CD4-positive, alpha-beta T cell treated with Interleukin-21 for 1 hour (primary cell): ENCODE data around the gene ETV5.
A peak's percentile ranks its signal among the peaks of the same experiment; 100 is the strongest.

Source experiments
- DNase-seq: peaks from one replicate; pipeline ENCODE4 v3.0.0-alpha.2; 2020

ETV5 gene

GRCh38 chr3:186108941-186109865 lies at the start of gene ETV5:
ETV5 (minus strand) TSS chr3:186109089; CDS start chr3:186105868, 3,221 bp downstream.
- DNase-seq, result peak; percentile 93

DNA sequence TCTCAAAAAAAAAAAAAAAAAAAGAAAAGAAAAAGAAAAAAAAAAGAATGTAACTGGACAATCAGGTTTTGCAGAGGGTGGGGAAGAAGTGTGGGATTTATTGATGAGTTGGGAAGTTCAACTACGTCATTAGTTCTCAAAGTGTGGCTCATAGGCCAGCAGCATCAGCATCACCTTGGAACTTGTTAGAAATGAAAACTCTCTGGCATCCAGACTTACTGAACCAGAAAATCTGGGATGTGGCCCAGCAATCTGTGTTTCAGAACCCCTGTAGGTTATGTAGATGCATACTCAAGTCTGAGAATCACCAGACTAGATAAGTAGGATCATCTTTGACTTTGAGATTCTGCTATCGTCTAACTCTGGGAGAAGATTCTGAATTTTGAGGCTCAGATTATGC lies 45.8 kb upstream of the ETV5 start:
- no peak for DNase-seq

DNA sequence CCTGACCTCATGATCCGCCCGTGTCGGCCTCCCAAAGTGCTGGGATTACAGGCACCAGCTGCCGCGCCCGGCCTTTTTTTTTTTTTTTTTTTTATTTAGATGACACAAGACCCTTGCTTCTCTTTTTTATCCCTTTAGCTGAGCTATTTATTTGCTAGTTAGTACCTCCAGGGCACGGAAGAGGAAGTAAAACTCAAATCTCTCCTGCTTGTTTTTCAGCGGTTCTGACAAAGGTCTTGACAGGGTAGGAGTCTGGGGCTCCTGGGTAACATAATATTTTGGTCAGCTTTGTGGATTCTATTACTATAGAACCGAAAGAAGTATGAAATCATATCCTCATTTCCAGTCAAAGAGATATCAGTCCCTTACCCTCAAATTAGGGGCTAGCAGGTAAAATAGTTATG lies 44.0 kb upstream of the ETV5 start:
- peak; percentile 28 for DNase-seq

DNA sequence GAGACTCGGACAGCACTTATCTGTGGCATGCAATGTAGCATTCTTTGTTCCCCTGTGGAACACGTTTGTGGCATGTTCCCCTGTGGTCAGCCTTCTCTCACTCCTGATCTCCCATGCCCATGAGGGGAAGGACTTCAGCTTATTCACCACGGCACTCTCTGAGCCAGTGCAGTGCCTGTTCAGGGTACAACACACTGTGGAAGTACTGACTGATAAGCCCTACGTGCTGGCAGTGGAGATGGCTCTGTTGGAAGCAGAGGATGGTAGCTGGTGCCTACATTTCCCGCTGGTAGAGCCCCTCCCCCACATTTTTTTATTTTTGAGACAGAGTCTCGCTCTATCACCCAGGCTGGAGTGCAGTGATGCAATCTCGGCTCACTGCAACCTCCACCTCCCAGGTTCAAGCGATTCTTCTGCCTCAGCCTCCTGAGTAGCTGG lies 43.5 kb upstream of the ETV5 start:
- DNase-seq, result no peak

GRCh38 chr3:186151077-186151971 lies 42.4 kb upstream of the ETV5 start:
- DNase-seq, result no peak

DNA sequence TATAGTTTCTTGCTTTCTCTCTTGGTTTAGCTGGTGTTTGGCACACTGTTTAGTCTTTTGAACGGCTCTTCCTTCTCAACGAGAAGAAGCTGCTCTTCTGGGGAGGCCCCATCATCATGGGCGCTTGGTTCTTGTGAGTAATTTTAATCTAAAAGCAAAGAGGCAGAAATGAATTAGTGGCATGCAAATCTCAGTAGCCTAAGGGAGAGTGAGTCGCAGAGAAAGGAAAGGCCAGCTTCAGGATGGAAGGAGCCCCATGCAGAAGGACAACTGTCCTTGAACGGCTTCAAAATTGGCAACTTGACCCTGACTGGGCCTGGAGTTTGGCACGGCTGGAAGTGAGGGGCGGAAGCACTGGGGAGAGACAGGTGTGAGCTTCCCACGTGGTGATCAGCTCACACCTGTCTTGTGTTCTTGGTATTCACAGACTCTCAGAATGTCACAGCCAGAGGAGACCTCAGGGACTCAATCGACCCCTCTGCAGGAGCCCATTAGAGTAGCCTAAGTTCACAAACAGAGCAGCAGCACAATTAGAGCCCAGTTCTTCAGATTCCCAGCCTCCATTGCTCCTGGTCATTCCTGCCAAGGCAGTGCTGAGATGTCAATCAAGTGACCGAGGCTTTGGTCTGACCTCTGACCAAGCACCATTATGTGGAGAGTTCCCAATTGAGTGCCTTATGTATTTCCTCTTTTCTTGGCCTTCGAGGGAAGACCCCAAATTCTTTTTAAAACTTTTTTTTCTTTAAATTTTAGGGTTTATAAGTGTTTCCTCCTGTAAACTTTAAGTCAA lies 41.3 kb upstream of the ETV5 start:
- DNase-seq, result no peak

DNA sequence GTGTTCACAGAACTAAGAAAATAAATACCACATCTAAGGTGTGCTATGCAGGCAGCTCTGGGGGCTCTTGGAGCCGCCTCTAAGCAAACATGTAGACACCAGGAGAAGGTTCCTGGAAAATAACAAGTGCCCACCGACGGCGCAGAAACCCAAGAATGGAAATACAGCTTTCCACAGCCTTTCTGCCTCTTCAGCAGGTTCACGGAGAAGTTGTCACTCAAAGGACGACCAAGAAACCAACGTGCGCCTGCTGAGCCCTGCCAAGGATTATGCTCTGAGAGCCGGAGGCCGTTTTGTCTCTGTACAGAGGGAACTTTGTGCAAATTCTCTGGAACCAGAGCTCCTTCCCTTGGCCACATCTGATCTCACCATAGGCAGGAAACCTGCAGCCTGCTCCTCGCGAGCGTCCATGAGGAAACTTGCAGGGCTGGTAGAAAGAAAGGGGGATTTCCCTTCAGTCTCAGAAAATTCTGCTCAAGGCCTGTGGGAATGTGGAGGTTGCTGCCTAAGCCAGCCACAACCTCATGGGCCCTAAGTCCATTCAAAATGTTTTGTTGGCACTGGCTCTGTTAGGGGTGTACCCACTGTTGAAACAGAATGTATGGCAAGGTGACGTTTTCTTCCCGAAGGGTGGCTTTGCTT lies 40.6 kb upstream of the ETV5 start:
- DNase-seq, result no peak

GRCh38 chr3:186144257-186144656 lies 35.4 kb upstream of the ETV5 start:
- no peak for DNase-seq

GRCh38 chr3:186143250-186143649 lies 34.4 kb upstream of the ETV5 start:
- DNase-seq, result no peak

- no peak for DNase-seq
Measured at GRCh38 chr3:186142393-186142932, 33.6 kb upstream of the ETV5 start.

GRCh38 chr3:186141790-186142189 lies 32.9 kb upstream of the ETV5 start:
- DNase-seq, result no peak

- DNase-seq, result no peak
Measured at GRCh38 chr3:186138272-186138981, 29.5 kb upstream of the ETV5 start.

DNA sequence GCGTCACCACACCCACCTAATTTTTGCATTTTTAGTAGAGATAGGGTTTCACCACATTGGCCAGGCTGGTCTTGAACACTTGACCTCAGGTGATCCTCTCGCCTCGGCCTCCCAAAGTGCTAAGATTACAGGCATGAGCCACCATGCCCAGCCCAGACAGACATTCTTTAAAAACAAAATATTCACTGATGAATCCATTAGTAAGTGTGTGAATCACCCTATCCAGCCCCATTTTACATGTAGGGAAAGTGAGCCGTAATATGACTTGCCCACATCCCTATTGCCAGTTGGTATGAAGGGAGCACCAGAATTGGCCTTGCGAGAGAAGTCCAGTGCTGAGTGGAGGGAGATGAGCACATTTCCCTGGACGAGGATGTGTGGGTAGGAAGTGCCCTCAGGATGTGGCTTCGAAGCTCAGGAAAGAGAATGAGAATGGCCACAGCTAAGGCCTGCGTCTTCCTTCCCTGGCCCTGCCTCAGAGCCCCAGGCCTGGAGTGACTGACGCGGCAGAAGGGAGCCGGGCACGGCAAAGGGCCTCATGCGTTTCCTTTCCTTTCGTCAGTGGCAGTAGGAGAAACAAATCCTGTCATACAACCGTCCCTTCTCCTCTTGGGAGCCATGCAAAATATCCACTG lies 28.3 kb upstream of the ETV5 start:
- no peak for DNase-seq

- DNase-seq, result no peak
Measured at GRCh38 chr3:186133980-186134379, 25.1 kb upstream of the ETV5 start.

DNA sequence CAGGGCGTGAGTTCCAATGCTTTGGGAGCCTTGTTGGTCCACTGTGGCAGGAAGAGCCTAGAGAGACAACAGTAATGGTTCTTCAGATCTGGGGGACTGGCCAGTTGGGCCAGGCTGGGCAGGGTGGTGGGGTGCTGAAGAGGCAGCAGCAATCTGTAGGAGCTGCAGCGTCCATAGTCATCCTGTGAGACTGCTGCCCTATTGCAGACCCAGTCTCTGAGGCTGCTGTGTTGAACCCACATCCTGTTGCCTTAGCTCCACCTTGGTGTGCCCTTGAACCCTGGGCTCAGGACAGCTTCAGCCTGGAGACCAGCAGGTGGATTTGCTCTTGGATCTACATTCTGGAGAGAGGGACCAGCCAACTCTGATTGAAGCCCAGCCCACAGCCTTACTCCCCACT lies 23.6 kb upstream of the ETV5 start:
- no peak for DNase-seq

DNA sequence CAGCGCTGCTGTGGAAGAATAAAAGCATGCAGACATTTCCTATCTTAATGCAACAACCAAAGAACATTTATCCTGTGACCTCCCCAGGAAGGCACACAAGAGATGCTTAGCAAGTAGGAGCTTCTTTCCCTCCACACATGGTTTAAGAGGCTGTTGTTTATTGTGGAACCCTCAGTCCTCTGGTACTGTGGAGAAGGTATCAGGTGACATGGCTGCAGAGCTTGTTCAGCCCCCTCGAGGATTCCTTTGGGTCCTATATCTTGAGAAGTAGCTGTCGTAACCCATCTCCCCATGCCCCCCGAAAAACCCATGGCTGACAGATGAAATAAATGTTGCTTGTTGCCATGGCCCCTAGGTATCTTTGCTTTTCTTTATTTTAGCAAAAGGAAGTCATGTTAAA lies 20.3 kb upstream of the ETV5 start:
- no peak for DNase-seq

DNA sequence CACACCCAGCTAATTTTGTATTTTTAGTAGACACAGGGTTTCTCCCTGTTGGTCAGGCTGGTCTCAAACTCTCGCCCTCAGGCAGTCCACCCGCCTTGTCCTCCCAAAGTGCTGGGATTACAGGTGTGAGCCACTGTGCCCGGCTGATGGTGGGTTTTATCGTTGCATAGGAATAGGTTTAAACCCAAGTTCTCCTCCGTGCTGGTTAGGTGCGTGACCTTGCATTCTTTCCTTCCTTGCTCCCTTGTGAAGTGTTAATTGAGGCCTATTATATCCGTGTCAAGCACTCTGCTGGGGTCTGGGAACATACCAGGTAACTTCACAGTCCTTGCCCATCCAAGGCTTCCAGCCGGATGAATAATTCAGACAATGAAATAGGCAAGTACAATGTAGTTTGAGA lies 19.3 kb upstream of the ETV5 start:
- DNase-seq, result no peak

GRCh38 chr3:186127463-186127862 lies 18.6 kb upstream of the ETV5 start:
- no peak for DNase-seq

DNA sequence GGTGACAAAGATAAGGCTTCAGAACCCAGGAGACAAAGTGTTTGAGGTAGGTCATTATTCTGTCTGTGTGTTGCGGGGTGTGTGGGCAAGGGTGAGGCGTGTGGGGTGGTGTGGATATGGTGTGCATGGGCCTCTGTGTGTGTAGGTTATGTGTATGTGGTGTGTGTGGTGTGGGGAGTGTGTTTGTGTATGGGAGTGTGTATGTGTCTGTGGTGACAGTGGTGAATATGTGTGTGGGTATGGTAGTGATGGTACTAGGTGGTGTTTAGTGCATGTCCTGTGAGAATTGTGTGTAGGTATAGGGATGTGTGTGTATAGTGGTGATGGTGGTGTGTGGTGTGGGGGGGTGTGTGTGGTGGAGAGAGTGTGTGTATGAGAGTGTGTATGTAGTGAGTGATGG lies 16.2 kb upstream of the ETV5 start:
- DNase-seq, result no peak

- no peak for DNase-seq
Measured at GRCh38 chr3:186124592-186124991, 15.7 kb upstream of the ETV5 start.

- no peak for DNase-seq
Measured at GRCh38 chr3:186123012-186123411, 14.1 kb upstream of the ETV5 start.
